Uterus (tissue), 2 donors: ENCODE measurements around the gene FUT8.

Experiments
- CTCF ChIP-seq, 4 experiments: fragments of 200-600 bp in 2 of 4; fragments of 450-650 bp in 2 of 4; sonication (generic) in 2 of 4; IDR thresholded peaks; one replicate each; pipeline ENCODE4 v1.5.1; 2016 to 2019; ENCODE audit warnings: antibody characterized with exemption in 4 of 4, mild to moderate bottlenecking in 2 of 4, moderate library complexity in 1 of 4
- POLR2A ChIP-seq, 2 donors: fragments of 450-650 bp; IDR thresholded peaks; one replicate each; pipeline ENCODE4 v1.6.1; 2016; ENCODE audit warnings: antibody characterized with exemption in 2 of 2, mild to moderate bottlenecking in 1 of 2, moderate library complexity in 1 of 2

DNA sequence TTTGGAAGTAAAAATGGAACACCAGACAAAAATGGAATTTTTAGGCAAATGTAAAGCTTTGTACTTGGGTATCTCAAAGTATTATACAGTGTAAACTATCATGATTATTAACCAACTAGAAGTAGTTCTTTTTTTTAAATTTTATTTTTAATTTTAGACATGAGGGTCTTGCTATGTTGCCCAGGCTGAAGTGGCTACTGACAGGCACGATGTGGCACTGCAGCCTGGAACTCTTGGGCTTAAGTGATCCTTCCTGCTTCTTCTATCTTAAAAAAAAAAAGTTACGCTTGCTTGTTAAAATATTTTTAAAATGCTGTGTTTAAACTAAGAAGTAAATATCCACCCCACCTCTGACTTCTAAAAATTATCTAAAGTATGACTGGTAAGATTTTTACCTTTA is 1.9 kb upstream of the FUT8 start:
- no peak for TF ChIP-seq POLR2A (IDR thresholded peaks at IDR 0.05)
- no peak for TF ChIP-seq CTCF (IDR thresholded peaks at IDR 0.05)
